H1 (cell line): Measurements from ENCODE around the gene SORCS3.

Experiments
- EP300 ChIP-seq, 2 experiments: IDR thresholded peaks; 1 replicate in 1 of 2; 2 replicates in 1 of 2; pipeline ENCODE4 v1.6.1; 2011 to 2012; ENCODE audit warnings: low read depth in 2 of 2, low read length in 2 of 2, mild to moderate bottlenecking in 2 of 2, borderline replicate concordance in 1 of 2, inconsistent platforms in 1 of 2, moderate library complexity in 1 of 2
- HDAC6 ChIP-seq: IDR thresholded peaks from one replicate; pipeline ENCODE4 v1.7.1; 2012; ENCODE audit warnings: low read depth, mild to moderate bottlenecking, inconsistent platforms, low read length, moderate library complexity
- POLR2A ChIP-seq, 2 experiments: IDR thresholded peaks; 1 replicate in 1 of 2; 2 replicates in 1 of 2; pipeline ENCODE4 v1.6.1; 2011; ENCODE audit warnings: low read depth in 2 of 2, low read length in 2 of 2, mild to moderate bottlenecking in 2 of 2; ENCODE audit errors: control extremely low read depth in 1 of 2
- RAD21 ChIP-seq, 2 experiments: IDR thresholded peaks in 1 of 2; conservative IDR thresholded peaks in 1 of 2; 2 replicates each; pipeline ENCODE4 v1.6.1; 2011; ENCODE audit warnings: low read depth in 2 of 2, low read length in 2 of 2, improper control_type of control experiment in 1 of 2, inconsistent platforms in 1 of 2, mild to moderate bottlenecking in 1 of 2, moderate library complexity in 1 of 2
- SP1 ChIP-seq: IDR thresholded peaks from 2 replicates; pipeline ENCODE4 v1.6.1; 2011; ENCODE audit warnings: low read depth, low read length
- TCF12 ChIP-seq: IDR thresholded peaks from 2 replicates; pipeline ENCODE4 v1.6.1; 2011; ENCODE audit warnings: low read depth, mild to moderate bottlenecking, low read length
- TF ChIP-seq, protein P1 (sequence below): IDR thresholded peaks from 2 replicates; pipeline ENCODE4 v1.6.1; 2012; ENCODE audit warnings: inconsistent platforms
- TF ChIP-seq, protein P2 (sequence below), 3 experiments: IDR thresholded peaks; 1 replicate in 2 of 3; 2 replicates in 1 of 3; pipeline versions ENCODE4 v1.5.1 to v1.6.1; 2011; ENCODE audit warnings: low read length in 3 of 3, mild to moderate bottlenecking in 3 of 3, inconsistent platforms in 2 of 3, low read depth in 1 of 3, moderate library complexity in 1 of 3; ENCODE audit not compliant: insufficient read depth in 1 of 3; ENCODE audit errors: control extremely low read depth in 1 of 3

DNA sequence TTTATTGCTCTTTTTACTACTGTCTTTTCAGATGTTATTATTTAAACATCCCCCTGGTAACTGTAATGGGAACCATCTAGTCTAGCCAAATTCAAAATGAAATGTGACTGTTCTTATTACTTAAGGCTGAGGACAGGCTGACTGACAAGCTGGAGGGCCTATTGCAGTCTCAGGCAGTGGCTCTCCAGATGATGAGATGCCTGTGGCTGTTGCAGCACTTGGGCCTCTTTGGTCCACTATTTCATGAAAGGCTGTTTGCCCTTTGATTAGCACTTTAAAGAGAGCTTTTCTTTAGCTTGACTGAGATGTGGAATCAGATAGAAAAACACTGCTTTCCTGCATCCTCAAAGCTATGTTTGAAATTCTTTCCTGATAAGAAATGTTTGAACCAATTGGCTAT lies 540.5 kb downstream of the SORCS3 start:
- TF ChIP-seq, protein P1, sequence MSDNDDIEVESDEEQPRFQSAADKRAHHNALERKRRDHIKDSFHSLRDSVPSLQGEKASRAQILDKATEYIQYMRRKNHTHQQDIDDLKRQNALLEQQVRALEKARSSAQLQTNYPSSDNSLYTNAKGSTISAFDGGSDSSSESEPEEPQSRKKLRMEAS = no peak
- TF ChIP-seq, protein P2, sequence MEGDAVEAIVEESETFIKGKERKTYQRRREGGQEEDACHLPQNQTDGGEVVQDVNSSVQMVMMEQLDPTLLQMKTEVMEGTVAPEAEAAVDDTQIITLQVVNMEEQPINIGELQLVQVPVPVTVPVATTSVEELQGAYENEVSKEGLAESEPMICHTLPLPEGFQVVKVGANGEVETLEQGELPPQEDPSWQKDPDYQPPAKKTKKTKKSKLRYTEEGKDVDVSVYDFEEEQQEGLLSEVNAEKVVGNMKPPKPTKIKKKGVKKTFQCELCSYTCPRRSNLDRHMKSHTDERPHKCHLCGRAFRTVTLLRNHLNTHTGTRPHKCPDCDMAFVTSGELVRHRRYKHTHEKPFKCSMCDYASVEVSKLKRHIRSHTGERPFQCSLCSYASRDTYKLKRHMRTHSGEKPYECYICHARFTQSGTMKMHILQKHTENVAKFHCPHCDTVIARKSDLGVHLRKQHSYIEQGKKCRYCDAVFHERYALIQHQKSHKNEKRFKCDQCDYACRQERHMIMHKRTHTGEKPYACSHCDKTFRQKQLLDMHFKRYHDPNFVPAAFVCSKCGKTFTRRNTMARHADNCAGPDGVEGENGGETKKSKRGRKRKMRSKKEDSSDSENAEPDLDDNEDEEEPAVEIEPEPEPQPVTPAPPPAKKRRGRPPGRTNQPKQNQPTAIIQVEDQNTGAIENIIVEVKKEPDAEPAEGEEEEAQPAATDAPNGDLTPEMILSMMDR (IDR thresholded peaks at IDR 0.05; ENCODE audit: control extremely low read depth in 1 of 3, insufficient read depth in 1 of 3, low read depth in 1 of 3, low read length in 3 of 3) = no peak
- TF ChIP-seq TCF12 (no peak), SP1 (no peak), RAD21 (IDR thresholded peaks at IDR 0.05 in 1 of 2, conservative IDR thresholded peaks at IDR 0.05 in 1 of 2; ENCODE audit: low read depth in 2 of 2, low read length in 2 of 2) (no peak), HDAC6 (no peak), POLR2A (IDR thresholded peaks at IDR 0.05; ENCODE audit: control extremely low read depth in 1 of 2, low read depth in 2 of 2, low read length in 2 of 2) (no peak), EP300 (IDR thresholded peaks at IDR 0.05; ENCODE audit: borderline replicate concordance in 1 of 2, low read depth in 2 of 2, low read length in 2 of 2) (no peak)
